CD4-positive, alpha-beta T cell treated with Interleukin-12 subunit alpha and Interleukin-12 subunit beta, for 1 hour (primary cell): ENCODE measurements around the gene AMZ1.
"Not testable (repeated sequence)": the region's sequence is repeated elsewhere in the genome, so short reads cannot be mapped to it uniquely, and the experiment has no call there.

Experiments
- DNase-seq: peaks from one replicate; pipeline ENCODE4 v3.0.0-alpha.2; 2020

The AMZ1 gene

GRCh38 chr7:2714636-2715035 is 26.6 kb downstream of the AMZ1 start:
- no peak for DNase-seq

GRCh38 chr7:2715341-2716231 is 27.6 kb downstream of the AMZ1 start:
- DNase-seq, result peak; percentile 47

- no peak for DNase-seq
These were observed 28.5 kb downstream of the AMZ1 start for GRCh38 chr7:2716488-2716887.

- no peak for DNase-seq
These were observed 28.9 kb downstream of the AMZ1 start for GRCh38 chr7:2716906-2717292.

- peak; percentile 23 for DNase-seq
These were observed 29.6 kb downstream of the AMZ1 start for GRCh38 chr7:2717293-2718261.

GRCh38 chr7:2718296-2718965 is 30.4 kb downstream of the AMZ1 start:
- no peak for DNase-seq

GRCh38 chr7:2719007-2719406 is 31.0 kb downstream of the AMZ1 start:
- peak; percentile 69 for DNase-seq

GRCh38 chr7:2720024-2720423 is 32.0 kb downstream of the AMZ1 start:
- no peak for DNase-seq

- no peak for DNase-seq
These were observed 33.8 kb downstream of the AMZ1 start for GRCh38 chr7:2721842-2722241.

GRCh38 chr7:2722591-2722990 is 34.6 kb downstream of the AMZ1 start:
- DNase-seq, result no peak

- no peak for DNase-seq
These were observed 35.3 kb downstream of the AMZ1 start for GRCh38 chr7:2723138-2723850.

GRCh38 chr7:2724036-2724435 is 36.0 kb downstream of the AMZ1 start:
- not testable (repeated sequence) for DNase-seq

- no peak for DNase-seq
These were observed 36.6 kb downstream of the AMZ1 start for GRCh38 chr7:2724453-2725177.

- no peak for DNase-seq
These were observed 37.4 kb downstream of the AMZ1 start for GRCh38 chr7:2725178-2726105.

GRCh38 chr7:2726316-2727018 is 38.5 kb downstream of the AMZ1 start:
- DNase-seq, result no peak

- DNase-seq, result not testable (repeated sequence)
These were observed 39.2 kb downstream of the AMZ1 start for GRCh38 chr7:2727206-2727605.

- no peak for DNase-seq
These were observed 40.5 kb downstream of the AMZ1 start for GRCh38 chr7:2728316-2729030.

- DNase-seq, result no peak
These were observed 41.3 kb downstream of the AMZ1 start for GRCh38 chr7:2729031-2729892.
